ENCODE data around the gene KBTBD12. TPM values are rescaled to one million over a fixed set of nuclear protein-coding genes. Genes with fewer than 3 reads are reported as not detected.

The KBTBD12 gene
- total RNA-seq, 1 experiment from 2014 or later: not detected

GRCh38 chr3:127886956-127887231 is 28.1 kb upstream of the KBTBD12 start:
- intact Hi-C loops (cut with micrococcal nuclease): no loop called here
- H3K27ac ChIP-seq (ENCODE audit: low read depth, low read length): no peak overlapping the region

More at GRCh38 chr3:127886956-127887231, 28.1 kb upstream of the KBTBD12 start:
- no peaks in the 10 kb centered on the region for H4K20me1 ChIP-seq (ENCODE audit: insufficient read depth)
- peaks cover 0 to 16% of the 10 kb centered on the region in 2 experiments; a peak in 2 of 4 replicates for H3K4me1 ChIP-seq (ENCODE audit: control insufficient read depth in 1 of 2, insufficient read depth in 2 of 2, low read length in 2 of 2)
- CTCF ChIA-PET: no interaction called here
- POLR2A ChIA-PET: no interaction called here
- no peak for DNase-seq (ENCODE audit: low read depth, low spot score)
- no peak overlapping the region for H3K9ac ChIP-seq (ENCODE audit: low read length)
- H2AFZ ChIP-seq (ENCODE audit: low read depth, low read length, poor library complexity, severe bottlenecking): no peak overlapping the region
- no peak overlapping the region for H3K4me2 ChIP-seq (ENCODE audit: low read length)
- BruUV-seq (replicated peaks): no TSS peak
- H3K9me2 ChIP-seq (ENCODE audit: insufficient read depth): no peaks in the 10 kb centered on the region
- no peak overlapping the region for H3K4me3 ChIP-seq (replicated peaks in 1 of 2; ENCODE audit: low read depth in 1 of 2, low read length in 2 of 2)
- peaks cover 7 to 20% of the 10 kb centered on the region in 2 experiments; a peak in 2 of 4 replicates for H3K9me3 ChIP-seq (ENCODE audit: control insufficient read depth in 1 of 2, insufficient read depth in 1 of 2, low read depth in 1 of 2, low read length in 2 of 2)
- no peaks in the 10 kb centered on the region for H3K27me3 ChIP-seq (ENCODE audit: insufficient read depth, low read length)
- 0 out of 4 replicates have a peak, but pooled peaks cover 0 to 8% of the 10 kb centered on the region in 2 experiments for H3K36me3 ChIP-seq (ENCODE audit: control insufficient read depth in 1 of 2, insufficient read depth in 2 of 2, low read length in 2 of 2)
- no peak for ATAC-seq
- TF ChIP-seq SRF (IDR thresholded peaks at IDR 0.05; ENCODE audit: low read depth): no peak
- TF ChIP-seq POLR2AphosphoS5 (IDR thresholded peaks at IDR 0.05; ENCODE audit: low read depth, low read length): no peak
- no peak for TF ChIP-seq TCF7L2 (IDR thresholded peaks at IDR 0.05; ENCODE audit: borderline replicate concordance, extremely low read depth, insufficient read depth, insufficient read length)
- TF ChIP-seq EGR1 (IDR thresholded peaks at IDR 0.05; ENCODE audit: low read depth): no peak
- no peak for TF ChIP-seq FOSL1 (IDR thresholded peaks at IDR 0.05; ENCODE audit: low read depth)
- no peak for TF ChIP-seq SIN3A (IDR thresholded peaks at IDR 0.05; ENCODE audit: low read depth)
- TF ChIP-seq ELF1 (IDR thresholded peaks at IDR 0.05; ENCODE audit: borderline replicate concordance, low read depth): no peak
- no peak for TF ChIP-seq JUND (IDR thresholded peaks at IDR 0.05)
- TF ChIP-seq CEBPB (IDR thresholded peaks at IDR 0.05; ENCODE audit: low read depth): no peak
- no peak for TF ChIP-seq ZFX (IDR thresholded peaks at IDR 0.05)
- no peak for TF ChIP-seq ATF3 (IDR thresholded peaks at IDR 0.05)
- TF ChIP-seq RAD21 (IDR thresholded peaks at IDR 0.05; ENCODE audit: low read depth): no peak
- no peak for TF ChIP-seq ZNF274 (IDR thresholded peaks at IDR 0.05; ENCODE audit: low read depth, low read length)
- TF ChIP-seq EZH2phosphoT487 (IDR thresholded peaks at IDR 0.05; ENCODE audit: borderline replicate concordance): no peak
- TF ChIP-seq YY1 (IDR thresholded peaks at IDR 0.05; ENCODE audit: extremely low read depth, insufficient replicate concordance, low read depth, low read length): no peak
- TF ChIP-seq CTCF (IDR thresholded peaks at IDR 0.05 in 2 of 3, conservative IDR thresholded peaks at IDR 0.05 in 1 of 3; ENCODE audit: borderline replicate concordance in 1 of 3, insufficient read depth in 1 of 3, low read depth in 2 of 3, low read length in 2 of 3): no peak
- TF ChIP-seq CBX3 (IDR thresholded peaks at IDR 0.05; ENCODE audit: low read depth): no peak
- H3K79me2 ChIP-seq (ENCODE audit: insufficient read depth, low read length): no peaks in the 10 kb centered on the region
- RAD21 ChIA-PET (ENCODE audit: low non-redundant PET in 1 of 2, low total read pairs in 2 of 2, uncharacterized antibody in 2 of 2, unreplicated experiment in 2 of 2): no interaction called here

All from HCT116 (cell line).